ENCODE results near the gene SSPN.

SSPN gene

GRCh38 chr12:26293612-26294011, 98.2 kb downstream of the SSPN start:
- H3K4me3 ChIP-seq (ENCODE audit: low read depth, low read length) = no peak overlapping the region
- no peak for TF ChIP-seq CTCF (IDR thresholded peaks at IDR 0.05; ENCODE audit: low read depth, low read length)

- H3K4me3 ChIP-seq (ENCODE audit: low read depth, low read length) = no peak overlapping the region
- TF ChIP-seq CTCF (IDR thresholded peaks at IDR 0.05; ENCODE audit: low read depth, low read length) = no peak
Observed at GRCh38 chr12:26295001-26295400, 99.6 kb downstream of the SSPN start.

- H3K4me3 ChIP-seq (ENCODE audit: low read depth, low read length) = no peak overlapping the region
- TF ChIP-seq CTCF (IDR thresholded peaks at IDR 0.05; ENCODE audit: low read depth, low read length) = no peak
Observed at GRCh38 chr12:26297396-26298070, 102.2 kb downstream of the SSPN start.

GRCh38 chr12:26298785-26299621, 103.6 kb downstream of the SSPN start:
- 0 out of 2 replicates have a peak, but pooled peaks have one; percentile 9 for TF ChIP-seq CTCF (IDR thresholded peaks at IDR 0.05; ENCODE audit: low read depth, low read length)
- H3K4me3 ChIP-seq (ENCODE audit: low read depth, low read length) = peak overlapping the region; percentile 29

- no peak overlapping the region for H3K4me3 ChIP-seq (ENCODE audit: low read depth, low read length)
- TF ChIP-seq CTCF (IDR thresholded peaks at IDR 0.05; ENCODE audit: low read depth, low read length) = no peak
Observed at GRCh38 chr12:26299751-26300150, 104.4 kb downstream of the SSPN start.
